ENCODE results near the gene NFIA.
A peak's percentile ranks its signal among the peaks of the same experiment; 100 is the strongest.

- TF ChIP-seq CTCF (IDR thresholded peaks at IDR 0.05) (peak in 2 of 4 experiments; percentile 17 to 32), POLR2AphosphoS5 (IDR thresholded peaks at IDR 0.05) (no peak)
These were observed 128.2 kb downstream of the NFIA start for GRCh38 chr1:61210435-61211154.

Data from prostate gland (tissue), 2 donors.